Testis (tissue), 2 donors: ENCODE data around the gene NFE2L1.

Experiments used
- CTCF ChIP-seq, 3 experiments: fragments of 450-650 bp in 2 of 3; fragments of 200-600 bp in 1 of 3; sonication (generic) in 1 of 3; IDR thresholded peaks; one replicate each; pipeline ENCODE4 v1.5.1; 2016 to 2019; ENCODE audit warnings: antibody characterized with exemption in 3 of 3, mild to moderate bottlenecking in 2 of 3, moderate library complexity in 1 of 3
- POLR2A ChIP-seq: fragments of 450-650 bp; IDR thresholded peaks from one replicate; pipeline ENCODE4 v1.6.1; 2017; ENCODE audit warnings: antibody characterized with exemption, mild to moderate bottlenecking, moderate library complexity

GRCh38 chr17:48002916-48003416 lies 45.2 kb upstream of the NFE2L1 start:
- TF ChIP-seq CTCF (IDR thresholded peaks at IDR 0.05) (no peak), POLR2A (no peak)
